ENCODE data around the gene THYN1.

GRCh38 chr11:134260983-134261382, 7.8 kb upstream of the THYN1 start:
- TF ChIP-seq CTCF (conservative IDR thresholded peaks at IDR 0.05 in 1 of 2, IDR thresholded peaks at IDR 0.05 in 1 of 2; ENCODE audit: low read depth in 1 of 2, low read length in 2 of 2) (no peak), EZH2 (IDR thresholded peaks at IDR 0.05; ENCODE audit: low read length, missing control alignments) (no peak)
